Caki2 (cell line): ENCODE results near the gene ANKS6. TPM values are rescaled to one million over a fixed set of nuclear protein-coding genes. Genes with fewer than 3 reads are reported as not detected.

ENCODE experiments used
- DNase-seq: peaks from one replicate; pipeline ENCODE4 v3.0.0-alpha.2; 2015; ENCODE audit warnings: low read depth
- in situ Hi-C: cut with HindIII; loops from 2 replicates; pipeline ENCODE4 v1.10.0; 2016; ENCODE audit warnings: low sequenced_read_pairs, low pct_unique_long_range_greater_than_20kb, mixed read lengths
- total RNA-seq: library from RNA; depleted of rRNA; stranded (reverse); fragments of >200 nt; shearing (Covaris generic); gene quantifications from 2 replicates; pipeline ENCODE4 v1.2.3, GENCODE V29; 2014; ENCODE audit warnings: low replicate concordance

Gene ANKS6
- total RNA-seq, 1 experiment from 2014 or later: 106 TPM

- DNase-seq: no peak
- in situ Hi-C loops: no loop called here
These were observed 71.4 kb downstream of the ANKS6 start for GRCh38 chr9:98724810-98725530.

- in situ Hi-C loops: no loop called here
- DNase-seq: no peak
These were observed 74.7 kb downstream of the ANKS6 start for GRCh38 chr9:98721643-98722042.

GRCh38 chr9:98720402-98720801 lies 76.0 kb downstream of the ANKS6 start:
- in situ Hi-C loops: no loop called here
- no peak for DNase-seq

- DNase-seq: no peak
These were observed 77.3 kb downstream of the ANKS6 start for GRCh38 chr9:98719055-98719454.

GRCh38 chr9:98714833-98715232 lies 81.5 kb downstream of the ANKS6 start:
- DNase-seq: no peak
- in situ Hi-C loops: no loop called here

More at GRCh38 chr9:98719055-98719454, 77.3 kb downstream of the ANKS6 start:
- in situ Hi-C loops: no loop called here

GRCh38 chr9:98712987-98713386 lies 83.4 kb downstream of the ANKS6 start:
- in situ Hi-C loops: no loop called here
- no peak for DNase-seq

- DNase-seq: peak; percentile 33
- in situ Hi-C loops: no loop called here
These were observed 86.1 kb downstream of the ANKS6 start for GRCh38 chr9:98709968-98710965.

GRCh38 chr9:98708933-98709911 lies 87.1 kb downstream of the ANKS6 start, which contains the start of gene GABBR2:
GABBR2 (minus strand) TSS chr9:98708935; CDS start chr9:98708737, 198 bp downstream.
- DNase-seq: no peak

GRCh38 chr9:98708103-98708932 lies 88.0 kb downstream of the ANKS6 start:
- in situ Hi-C loops: no loop called here
- DNase-seq: no peak

More at GRCh38 chr9:98708933-98709911, 87.1 kb downstream of the ANKS6 start, which contains the start of gene GABBR2:
- in situ Hi-C loops: no loop called here

- in situ Hi-C loops: no loop called here
- DNase-seq: no peak
These were observed 88.9 kb downstream of the ANKS6 start for GRCh38 chr9:98707166-98708102.

- in situ Hi-C loops: no loop called here
- DNase-seq: no peak
These were observed 89.6 kb downstream of the ANKS6 start for GRCh38 chr9:98706651-98707165.

- in situ Hi-C loops: no loop called here
These were observed 93.4 kb downstream of the ANKS6 start for GRCh38 chr9:98702835-98703380.

GRCh38 chr9:98702340-98702739 lies 94.0 kb downstream of the ANKS6 start:
- no peak for DNase-seq
- in situ Hi-C loops: no loop called here

More at GRCh38 chr9:98702835-98703380, 93.4 kb downstream of the ANKS6 start:
- no peak for DNase-seq

- in situ Hi-C loops: no loop called here
- DNase-seq: no peak
These were observed 94.8 kb downstream of the ANKS6 start for GRCh38 chr9:98701576-98701975.

GRCh38 chr9:98700801-98701200 lies 95.6 kb downstream of the ANKS6 start:
- no peak for DNase-seq
- in situ Hi-C loops: no loop called here

GRCh38 chr9:98698856-98699255 lies 97.5 kb downstream of the ANKS6 start:
- DNase-seq: no peak
- in situ Hi-C loops: no loop called here
